AG04450 (cell line): Measurements from ENCODE around the gene HCFC1. TPM values are rescaled to one million over a fixed set of nuclear protein-coding genes. Genes with fewer than 3 reads are reported as not detected.

ENCODE experiments used
- CTCF ChIA-PET: fragments of 300-600, 350-600 bp; formaldehyde crosslinking; extraction: SDS; loops from one replicate; lab custom pipeline; 2022; ENCODE audit warnings: antibody characterized with exemption, inconsistent platforms; lab: Charles Lee
- POLR2A ChIA-PET: fragments of 350-600 bp; formaldehyde crosslinking; extraction: SDS; loops from one replicate; lab custom pipeline; 2021; ENCODE audit warnings: antibody characterized with exemption, inconsistent platforms; lab: Yijun Ruan, JAX
- DNase-seq: peaks from one replicate; pipeline ENCODE4 v3.0.0-alpha.2; 2011; ENCODE audit warnings: low read depth, low spot score
- H3K27ac ChIP-seq: one replicate; pipeline ENCODE4 v1.5.1; 2012; ENCODE audit warnings: low read depth, low read length, control low read depth
- H3K27me3 ChIP-seq: one replicate; pipeline ENCODE4 v1.6.0; 2012; ENCODE audit warnings: low read length; ENCODE audit not compliant: control insufficient read depth, insufficient read depth
- H3K4me3 ChIP-seq: 2 replicates; pipeline ENCODE4 v1.5.1; 2011; ENCODE audit warnings: mild to moderate bottlenecking, low read depth, low read length, control low read depth
- H3K9me3 ChIP-seq: 2 replicates; pipeline ENCODE4 v1.5.1; 2012; ENCODE audit warnings: low read length; ENCODE audit not compliant: control insufficient read depth, insufficient read depth
- CTCF ChIP-seq: IDR thresholded peaks from 2 replicates; pipeline ENCODE4 v1.5.1; 2011; ENCODE audit warnings: low read depth, low read length, control low read depth, inconsistent platforms
- polyA plus RNA-seq: library from polyadenylated mRNA; depleted of rRNA; stranded (reverse); fragments of >200 nt; gene quantifications from 2 replicates; pipeline ENCODE4 v1.2.3, GENCODE V29; 2011

The HCFC1 gene
- polyA plus RNA-seq, 1 experiment, result 2.7 TPM

DNA sequence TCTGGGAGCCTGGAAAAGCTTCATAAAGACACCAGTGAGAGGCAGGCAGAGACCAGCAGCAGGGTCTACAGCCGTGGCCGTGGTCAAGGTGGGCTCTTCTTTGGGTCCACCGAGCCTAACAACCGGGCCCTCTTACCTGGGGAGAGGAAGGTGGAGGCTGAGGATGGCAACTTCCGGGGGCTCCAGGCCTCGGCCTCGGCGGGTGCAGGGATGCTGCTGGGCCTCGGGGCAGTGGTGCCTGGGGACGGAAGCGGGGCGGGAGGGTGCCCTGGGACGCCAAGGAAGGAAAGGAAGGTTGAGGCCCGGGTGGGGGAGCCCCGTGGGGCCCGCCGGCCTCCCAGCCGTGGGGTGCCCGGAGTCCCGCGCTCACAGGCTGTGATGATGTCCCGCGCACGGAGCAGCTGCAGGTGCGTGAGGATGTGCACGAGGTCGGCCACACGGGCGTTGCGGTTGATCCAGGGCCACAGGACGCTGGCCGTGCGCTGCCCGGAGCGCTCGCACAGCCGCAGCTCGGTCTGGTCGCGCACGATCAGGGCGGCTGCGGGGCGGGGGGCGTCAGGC is 47.5 kb upstream of the HCFC1 start:
- no peaks in the 10 kb centered on the region for H3K9me3 ChIP-seq
- ChIA-PET POLR2A (interaction anchor here (0.8 kb wide), 1 partner anchor 21 kb away, joined by 4 read pairs; no protein-coding TSS in a partner anchor), CTCF (no interaction called here)
- H3K27me3 ChIP-seq, result no peaks in the 10 kb centered on the region
- no peak for TF ChIP-seq CTCF
- no peak for DNase-seq
- no peak overlapping the region for H3K27ac ChIP-seq
- H3K4me3 ChIP-seq, result peak overlapping the region; percentile 63

DNA sequence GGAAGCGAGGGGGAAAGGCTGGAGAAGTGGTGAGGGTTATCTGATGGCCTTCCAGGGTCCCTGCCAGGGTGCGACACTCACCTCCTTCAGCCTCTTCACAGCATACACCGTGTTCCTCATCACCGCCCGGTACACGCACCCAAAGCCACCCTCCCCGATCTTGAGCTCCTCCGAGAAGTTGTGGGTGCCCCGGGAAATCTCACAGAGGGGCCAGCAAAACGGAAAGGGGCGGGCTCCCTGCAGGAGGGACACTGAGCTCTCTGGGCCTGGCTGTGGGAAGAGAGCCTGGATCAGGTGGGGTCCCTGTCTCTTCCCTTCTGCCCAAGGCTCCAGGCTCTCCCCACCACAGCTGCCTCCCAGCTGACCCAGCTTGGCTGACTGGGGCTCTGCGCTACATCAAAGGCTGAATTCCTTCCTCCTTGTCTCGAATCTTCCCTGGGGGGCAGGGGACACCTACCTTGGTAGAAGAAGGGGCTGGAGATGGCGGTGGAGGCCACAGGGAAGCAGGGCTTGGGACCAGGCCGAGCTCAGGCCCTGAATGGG is 47.0 kb upstream of the HCFC1 start:
- ChIA-PET POLR2A (interaction anchor here (0.8 kb wide), 1 partner anchor 22 kb away, joined by 4 read pairs; no protein-coding TSS in a partner anchor), CTCF (no interaction called here)
- no peak for DNase-seq
- Histone ChIP-seq H3K9me3 (no peaks in the 10 kb centered on the region), H3K4me3 (peak overlapping the region; percentile 63), H3K27me3 (no peaks in the 10 kb centered on the region), H3K27ac (no peak overlapping the region)
- TF ChIP-seq CTCF, result no peak

GRCh38 chrX:154017766-154018517 is 46.3 kb upstream of the HCFC1 start:
- no peaks in the 10 kb centered on the region for H3K27me3 ChIP-seq
- CTCF ChIA-PET, result no interaction called here
- POLR2A ChIA-PET, result no interaction called here
- no peak for DNase-seq
- TF ChIP-seq CTCF, result no peak
- no peak overlapping the region for H3K27ac ChIP-seq
- peak overlapping the region; percentile 63 for H3K4me3 ChIP-seq
- no peaks in the 10 kb centered on the region for H3K9me3 ChIP-seq

GRCh38 chrX:154016366-154017076 is 44.9 kb upstream of the HCFC1 start:
- no peak for DNase-seq
- no peak overlapping the region for H3K27ac ChIP-seq
- no peaks in the 10 kb centered on the region for H3K27me3 ChIP-seq
- POLR2A ChIA-PET, result no interaction called here
- CTCF ChIA-PET, result no interaction called here
- H3K9me3 ChIP-seq, result no peaks in the 10 kb centered on the region
- no peak for TF ChIP-seq CTCF
- no peak overlapping the region for H3K4me3 ChIP-seq
